ENCODE measurements around the gene KIAA1217. TPM values are rescaled to one million over a fixed set of nuclear protein-coding genes. Genes with fewer than 3 reads are reported as not detected.

KIAA1217 gene
- polyA plus RNA-seq, 5 donors = 46.2 to 67.2 (median 55.2) TPM

- no peak for DNase-seq
These were observed 286.9 kb downstream of the KIAA1217 start for GRCh38 chr10:24495666-24496460.

- no peak for DNase-seq
These were observed 288.0 kb downstream of the KIAA1217 start for GRCh38 chr10:24496906-24497305.

DNA sequence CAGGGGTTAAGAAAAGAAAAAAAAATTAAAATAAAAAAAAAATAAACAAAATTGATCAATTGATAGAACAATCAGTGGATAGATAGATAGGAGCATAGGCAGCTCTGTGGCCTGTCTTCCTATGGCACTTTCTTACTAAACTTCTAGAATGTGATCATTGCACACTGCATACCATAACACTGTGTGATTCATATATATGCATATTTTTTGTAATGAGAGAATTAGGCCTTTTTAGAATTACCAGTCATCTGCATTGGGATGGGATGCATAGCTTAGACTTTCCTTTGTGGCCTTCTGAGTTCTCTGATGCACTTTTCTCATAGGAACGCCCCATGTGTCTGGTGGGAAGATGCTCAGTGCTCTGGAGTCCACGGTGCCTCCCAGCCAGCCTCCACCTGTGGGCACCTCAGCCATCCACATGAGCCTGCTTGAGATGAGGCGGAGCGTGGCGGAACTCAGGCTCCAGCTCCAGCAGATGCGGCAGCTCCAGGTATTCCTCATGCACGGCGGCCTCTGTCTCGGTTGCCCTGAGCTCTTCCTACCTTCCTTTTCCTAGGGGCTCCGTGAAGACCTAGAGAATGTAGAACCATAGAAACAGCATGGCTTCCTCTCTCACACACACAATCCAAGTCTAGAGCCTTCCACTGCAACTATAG lies 292.2 kb downstream of the KIAA1217 start:
- DNase-seq = no peak

DNA sequence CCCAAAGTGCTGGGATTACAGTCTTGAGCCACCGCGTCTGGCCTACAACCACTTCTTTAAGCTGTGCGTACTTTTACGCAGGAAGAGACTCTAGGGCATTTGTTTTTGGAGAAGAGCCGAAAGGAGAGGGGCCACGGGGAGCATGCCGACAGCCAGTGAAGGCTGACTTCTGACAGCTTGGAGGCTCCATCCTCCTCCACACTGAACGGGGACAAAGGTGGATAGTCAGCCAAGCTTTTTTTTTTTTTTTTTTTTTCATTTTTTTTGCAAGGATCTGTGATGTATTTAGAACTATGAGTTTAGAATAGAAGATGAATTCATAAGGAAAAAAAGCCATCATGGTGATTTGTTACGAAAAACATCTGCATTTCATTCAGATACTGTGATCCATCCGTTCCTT lies 293.1 kb downstream of the KIAA1217 start:
- no peak for DNase-seq

- DNase-seq = no peak
These were observed 294.0 kb downstream of the KIAA1217 start for GRCh38 chr10:24502801-24503460.

- peak; percentile 75 to 77 for DNase-seq
These were observed 294.8 kb downstream of the KIAA1217 start for GRCh38 chr10:24503461-24504320.

DNA sequence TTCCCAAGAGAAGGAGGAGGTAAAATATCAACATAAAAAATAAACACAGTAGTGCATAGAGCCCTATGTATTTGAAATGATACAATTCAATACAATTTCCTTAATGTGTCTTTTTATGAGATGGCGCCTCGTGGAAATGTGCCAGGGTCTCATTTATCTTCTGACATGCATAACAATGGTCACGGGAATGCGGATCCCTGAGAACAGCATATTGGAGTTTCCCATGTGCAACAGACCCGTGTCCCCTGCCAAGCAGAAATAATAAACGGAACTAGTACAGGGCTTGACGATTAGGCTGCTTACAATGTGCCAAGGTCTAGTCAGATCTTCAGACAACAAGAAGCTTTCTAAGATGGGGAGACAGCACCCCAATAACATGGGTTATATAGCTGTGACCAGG lies 296.8 kb downstream of the KIAA1217 start:
- peak in 1 of 2 donors; percentile 25 for DNase-seq

DNA sequence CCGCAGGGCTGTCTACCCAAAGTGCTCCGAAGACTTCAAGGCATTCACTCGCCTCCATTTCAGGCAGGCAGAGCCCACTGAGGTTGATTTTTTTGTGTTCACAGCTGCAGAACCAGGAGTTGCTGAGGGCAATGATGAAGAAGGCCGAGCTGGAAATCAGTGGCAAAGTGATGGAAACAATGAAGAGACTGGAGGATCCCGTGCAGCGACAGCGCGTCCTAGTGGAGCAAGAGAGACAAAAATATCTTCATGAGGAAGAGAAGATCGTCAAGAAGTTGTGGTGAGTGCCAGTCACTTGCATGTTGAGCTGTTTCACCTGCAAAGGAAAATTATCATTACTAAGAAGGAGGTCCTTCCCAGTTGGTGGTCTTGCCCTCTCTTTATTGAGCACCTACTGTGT lies 304.2 kb downstream of the KIAA1217 start:
- peak in 1 of 2 donors; percentile 20 for DNase-seq

DNA sequence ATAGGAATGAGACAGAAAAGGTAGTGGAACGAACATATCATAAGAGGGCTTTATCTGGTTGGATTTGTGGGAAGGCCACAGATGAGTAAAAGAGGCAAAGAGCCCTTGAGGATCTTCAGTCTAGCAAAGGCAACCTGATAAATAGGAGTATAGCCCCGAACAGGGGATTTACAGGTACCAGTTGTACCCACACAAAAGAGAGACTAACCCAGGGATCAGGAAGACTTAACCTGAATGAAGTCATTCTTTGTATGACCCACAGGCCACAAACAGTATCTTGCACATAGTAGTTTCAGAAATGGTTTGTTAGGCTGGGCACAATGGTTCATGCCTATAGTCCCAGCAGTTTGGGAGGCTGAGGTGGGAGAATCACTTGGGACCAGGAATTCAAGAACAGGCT lies 306.5 kb downstream of the KIAA1217 start:
- DNase-seq = no peak

DNA sequence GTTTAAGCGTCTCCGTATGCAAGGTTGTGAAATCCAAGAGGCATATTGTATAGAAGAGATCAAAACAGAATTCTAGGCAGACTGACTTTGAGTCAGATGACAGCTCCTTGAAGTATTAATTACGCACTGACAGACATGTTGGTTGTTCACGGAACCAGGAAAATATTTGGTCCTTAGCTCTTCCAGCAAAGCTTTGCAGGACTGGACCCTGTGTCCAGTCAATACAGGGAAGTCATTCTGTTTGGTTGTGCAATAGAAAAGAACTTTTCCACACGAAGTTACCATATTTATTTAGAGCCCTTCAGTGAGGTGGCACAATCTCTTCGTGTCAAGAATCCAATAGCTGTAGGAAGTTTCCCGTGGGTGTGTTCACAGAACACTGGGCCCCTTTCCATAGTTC lies 309.5 kb downstream of the KIAA1217 start:
- no peak for DNase-seq

- peak; percentile 52 to 55 for DNase-seq
These were observed 310.2 kb downstream of the KIAA1217 start for GRCh38 chr10:24518981-24519597.

DNA sequence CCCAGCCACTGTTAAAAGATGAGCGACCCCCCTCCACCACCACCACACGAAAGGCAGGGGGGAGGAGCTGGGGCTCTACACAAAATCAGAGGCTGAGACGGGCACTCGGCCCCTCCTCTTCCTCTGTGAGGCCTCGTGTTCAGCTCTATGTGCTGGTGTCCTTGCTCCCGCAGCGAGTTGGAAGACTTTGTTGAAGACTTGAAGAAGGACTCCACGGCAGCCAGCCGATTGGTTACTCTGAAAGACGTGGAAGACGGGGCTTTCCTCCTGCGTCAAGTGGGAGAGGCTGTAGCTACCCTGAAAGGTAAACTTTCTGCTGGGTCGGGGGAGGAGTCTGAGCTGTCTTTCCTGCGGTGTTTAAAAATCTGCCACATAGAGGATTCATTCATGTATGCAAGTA lies 311.0 kb downstream of the KIAA1217 start:
- no peak for DNase-seq

GRCh38 chr10:24524314-24524713 lies 315.4 kb downstream of the KIAA1217 start:
- no peak for DNase-seq

GRCh38 chr10:24526085-24526649 lies 317.2 kb downstream of the KIAA1217 start:
- DNase-seq = no peak

- no peak for DNase-seq
These were observed 320.0 kb downstream of the KIAA1217 start for GRCh38 chr10:24528946-24529345.

GRCh38 chr10:24531439-24531838 lies 322.5 kb downstream of the KIAA1217 start:
- no peak for DNase-seq

GRCh38 chr10:24533981-24534380 lies 325.0 kb downstream of the KIAA1217 start:
- no peak for DNase-seq

GRCh38 chr10:24536636-24537035 lies 327.7 kb downstream of the KIAA1217 start:
- DNase-seq = no peak

DNA sequence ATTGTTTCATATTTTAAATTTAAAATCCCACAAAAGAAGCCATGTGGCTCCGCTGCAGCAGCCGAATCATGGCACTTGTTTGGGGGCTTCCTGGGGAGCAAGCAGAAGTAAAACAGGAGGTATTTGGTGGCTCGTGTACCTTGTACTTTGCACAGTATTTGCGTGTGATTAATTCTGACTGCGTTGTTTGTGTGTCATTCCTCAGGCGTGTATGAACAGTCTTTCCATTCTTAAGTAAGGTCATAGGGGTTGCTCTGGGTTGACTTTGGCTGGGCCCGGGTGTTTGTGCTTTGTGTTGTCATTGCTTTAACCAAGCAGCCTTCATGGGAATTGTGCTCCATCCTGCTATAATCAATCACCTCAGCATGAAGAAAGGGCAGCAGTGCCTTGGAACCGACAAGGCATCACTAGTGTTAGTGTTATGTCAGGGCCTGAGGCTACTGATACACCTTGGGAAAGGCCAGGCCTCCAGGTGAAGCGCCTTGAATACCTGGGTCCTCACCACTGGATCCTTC lies 332.4 kb downstream of the KIAA1217 start:
- DNase-seq = no peak
